ENCODE data around the gene MTUS2.

MTUS2 gene

DNA sequence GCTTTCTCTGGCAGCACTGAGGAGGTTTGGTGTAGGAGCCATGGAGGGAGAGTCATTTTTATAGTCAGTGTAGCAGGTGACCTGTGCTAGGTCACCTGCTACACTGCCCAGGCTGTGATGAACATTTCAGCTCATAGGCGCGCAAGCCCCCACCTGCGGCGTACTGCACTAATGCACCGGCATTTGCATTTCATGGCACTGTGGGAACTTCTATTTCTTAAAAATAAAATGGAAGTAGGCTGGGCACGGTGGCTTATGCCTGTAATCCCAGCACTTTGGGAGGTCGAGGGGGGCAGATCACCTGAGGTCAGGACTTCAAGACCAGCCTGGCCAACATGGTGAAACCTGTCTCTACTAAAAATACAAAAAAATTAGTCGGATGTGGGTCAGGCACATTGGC lies 674.4 kb downstream of the MTUS2 start:
- DNase-seq, result no peak

- no peak for DNase-seq
These were observed 676.1 kb downstream of the MTUS2 start for GRCh38 chr13:29496241-29496712.

DNA sequence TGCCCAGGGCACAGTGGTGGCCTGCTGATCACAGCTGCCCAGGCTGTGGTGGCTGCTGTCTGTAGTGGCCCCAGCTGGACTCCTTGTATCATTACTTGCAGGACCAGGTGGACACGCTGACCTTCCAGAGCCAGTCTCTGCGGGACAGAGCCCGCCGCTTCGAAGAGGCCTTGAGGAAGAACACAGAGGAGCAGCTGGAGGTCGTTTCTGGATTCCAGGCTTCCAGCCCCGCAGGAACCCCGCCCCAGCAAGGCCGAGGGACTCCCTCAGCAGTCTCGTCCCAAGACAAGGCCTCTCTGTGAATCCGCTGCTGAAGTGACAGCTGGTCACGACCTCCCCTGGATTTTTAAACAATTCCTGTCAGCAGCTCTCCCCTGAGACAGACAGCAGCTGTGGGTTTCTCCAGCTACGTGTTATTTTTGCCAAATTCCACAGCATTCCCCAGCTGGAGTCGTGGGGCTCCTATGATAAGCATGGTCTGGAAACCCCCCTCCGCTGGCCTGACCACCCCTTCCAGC lies 677.1 kb downstream of the MTUS2 start:
- DNase-seq, result no peak

- DNase-seq, result no peak
These were observed 678.4 kb downstream of the MTUS2 start for GRCh38 chr13:29498426-29499040.

DNA sequence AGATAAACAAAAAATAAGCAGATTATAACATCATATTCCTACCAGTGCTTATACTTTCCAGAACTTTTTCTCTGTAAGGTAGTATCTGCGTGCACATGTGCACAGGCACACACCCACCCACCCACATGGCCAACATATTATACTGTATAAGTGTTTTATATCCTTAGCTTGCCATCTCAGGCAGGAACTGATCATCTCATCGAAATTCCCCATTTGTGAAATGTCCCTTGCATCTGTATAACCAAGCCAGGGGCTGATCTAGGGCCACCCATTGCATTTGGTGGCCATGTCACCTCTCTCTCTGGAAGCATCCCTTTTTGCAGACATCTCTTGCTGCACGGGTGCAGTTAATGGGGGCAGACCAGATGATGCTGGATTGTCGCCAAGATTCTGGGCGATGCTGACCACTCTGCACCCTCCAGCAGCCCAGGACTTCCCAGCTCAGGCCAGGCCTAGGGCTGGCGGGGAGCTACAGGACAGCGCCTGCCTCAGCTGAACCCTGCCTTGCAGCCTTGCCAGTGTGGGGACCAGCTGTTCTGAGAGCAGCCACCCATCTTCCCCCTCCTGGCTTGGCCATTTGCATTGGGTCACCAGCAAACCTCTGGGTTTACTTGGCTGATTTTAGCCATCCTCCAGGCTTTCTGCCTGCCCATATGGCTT lies 679.5 kb downstream of the MTUS2 start:
- DNase-seq, result no peak

- DNase-seq, result no peak
These were observed 680.2 kb downstream of the MTUS2 start for GRCh38 chr13:29500386-29500785.

- no peak for DNase-seq
These were observed 681.5 kb downstream of the MTUS2 start for GRCh38 chr13:29501674-29502073.

DNA sequence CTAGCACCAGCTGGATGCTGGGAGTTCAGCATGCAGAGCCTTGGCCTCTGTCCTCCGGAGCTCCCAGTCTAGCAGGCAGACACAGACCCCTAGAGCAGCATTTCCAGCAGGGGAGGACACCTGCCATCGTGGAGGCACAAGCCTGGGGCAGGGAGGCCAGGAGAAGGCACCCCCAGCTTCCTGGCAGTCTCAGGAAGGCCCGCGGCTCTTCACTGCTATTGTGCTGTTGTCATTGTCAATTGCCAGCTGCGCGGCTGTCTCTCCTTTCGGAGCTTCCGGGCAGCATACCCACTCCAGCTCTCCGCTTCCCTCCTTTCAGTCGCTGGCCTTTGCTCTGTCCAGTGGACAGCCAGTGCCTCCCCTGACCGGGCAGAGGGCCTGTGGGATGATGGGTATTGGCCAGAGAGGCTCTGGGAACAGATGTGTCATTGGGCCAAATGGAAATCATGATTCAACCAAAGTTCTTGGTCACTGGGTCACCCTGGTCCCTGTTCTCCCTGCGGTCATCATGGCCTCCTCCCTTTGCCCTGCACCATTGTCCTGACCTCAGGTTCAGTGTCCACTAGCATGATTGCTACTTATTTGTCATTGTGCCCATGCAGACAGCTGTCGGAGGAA lies 682.4 kb downstream of the MTUS2 start:
- no peak for DNase-seq

GRCh38 chr13:29503041-29503837 lies 683.1 kb downstream of the MTUS2 start:
- DNase-seq, result no peak

- no peak for DNase-seq
These were observed 684.6 kb downstream of the MTUS2 start for GRCh38 chr13:29504691-29505090.

DNA sequence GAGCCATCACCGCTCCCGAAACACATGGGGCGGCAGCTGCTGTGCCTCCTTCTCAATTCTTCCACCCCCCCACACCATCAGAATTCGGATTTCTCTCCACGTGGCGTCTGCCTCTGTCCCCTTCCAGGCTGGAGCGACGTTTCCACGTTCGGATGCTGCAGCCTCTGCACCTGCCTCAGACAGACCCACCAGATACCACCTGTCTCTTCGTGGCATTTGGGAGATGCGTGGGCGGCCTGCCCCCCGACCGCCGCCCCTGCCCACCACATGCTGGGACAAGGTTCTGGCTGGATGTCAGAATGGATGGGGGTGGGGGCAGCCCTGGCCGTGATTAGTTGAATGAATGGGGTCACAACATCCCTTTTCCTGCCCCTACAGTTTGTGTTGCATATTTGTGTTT lies 685.4 kb downstream of the MTUS2 start:
- no peak for DNase-seq

- no peak for DNase-seq
These were observed 685.8 kb downstream of the MTUS2 start for GRCh38 chr13:29505950-29506349.

- DNase-seq, result peak; percentile 13
These were observed 687.2 kb downstream of the MTUS2 start for GRCh38 chr13:29507356-29507755.

DNA sequence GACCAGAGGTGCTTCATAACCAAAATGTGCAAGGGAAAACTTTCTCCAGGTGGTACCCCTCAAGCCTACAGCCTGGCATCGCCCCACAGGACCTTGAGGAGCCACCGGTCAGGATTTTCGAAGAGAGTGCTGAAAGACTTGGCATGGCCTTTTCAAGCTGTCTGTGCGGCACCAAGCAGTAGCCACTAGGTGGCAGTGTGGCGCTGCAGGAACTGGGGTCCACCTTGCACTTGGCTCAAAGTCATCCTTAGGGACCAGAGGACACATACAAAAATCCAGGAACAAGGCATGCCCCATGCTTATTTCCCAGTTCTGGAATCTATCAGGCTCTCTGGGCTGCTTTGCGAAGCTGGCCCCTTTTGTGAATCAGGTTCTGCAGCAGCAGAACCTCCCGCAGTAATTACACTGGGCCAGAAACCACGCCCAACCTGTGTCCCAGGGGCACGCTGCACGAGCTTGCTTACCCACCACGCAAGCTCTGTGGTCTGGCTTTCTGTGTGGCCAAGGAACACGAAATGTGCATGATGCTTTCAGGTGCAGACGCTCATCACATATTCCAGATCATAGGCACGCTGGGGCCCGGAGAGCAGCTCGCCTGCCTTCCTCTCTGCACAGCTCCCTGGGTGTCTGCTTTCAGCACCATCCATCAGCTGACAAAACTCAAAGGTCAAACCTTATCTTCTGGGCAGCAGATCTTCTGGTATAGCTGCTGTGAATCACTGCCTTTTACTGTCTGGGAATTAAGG lies 688.2 kb downstream of the MTUS2 start:
- peak; percentile 15 for DNase-seq

DNA sequence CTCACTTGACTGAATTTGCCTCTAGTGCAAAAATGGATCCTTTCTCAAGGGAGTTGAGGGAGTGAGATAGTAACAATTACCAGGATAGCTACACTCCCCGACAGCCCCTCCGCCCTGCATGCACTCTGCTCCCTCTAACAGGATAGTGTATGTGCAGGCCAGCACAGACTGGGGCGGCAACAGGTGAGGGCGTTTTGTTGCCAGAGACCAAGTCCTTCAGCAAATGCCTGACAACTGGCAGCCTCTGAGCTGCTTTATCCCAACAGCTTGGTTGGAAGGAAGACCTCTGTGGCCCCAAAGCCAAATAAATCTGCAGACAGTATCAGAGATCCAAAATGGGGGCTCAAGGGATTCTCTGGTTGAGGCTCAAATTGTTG lies 688.7 kb downstream of the MTUS2 start:
- no peak for DNase-seq

GRCh38 chr13:29509999-29510589 lies 690.0 kb downstream of the MTUS2 start:
- DNase-seq, result no peak

GRCh38 chr13:29510651-29511084 lies 690.5 kb downstream of the MTUS2 start:
- no peak for DNase-seq

DNA sequence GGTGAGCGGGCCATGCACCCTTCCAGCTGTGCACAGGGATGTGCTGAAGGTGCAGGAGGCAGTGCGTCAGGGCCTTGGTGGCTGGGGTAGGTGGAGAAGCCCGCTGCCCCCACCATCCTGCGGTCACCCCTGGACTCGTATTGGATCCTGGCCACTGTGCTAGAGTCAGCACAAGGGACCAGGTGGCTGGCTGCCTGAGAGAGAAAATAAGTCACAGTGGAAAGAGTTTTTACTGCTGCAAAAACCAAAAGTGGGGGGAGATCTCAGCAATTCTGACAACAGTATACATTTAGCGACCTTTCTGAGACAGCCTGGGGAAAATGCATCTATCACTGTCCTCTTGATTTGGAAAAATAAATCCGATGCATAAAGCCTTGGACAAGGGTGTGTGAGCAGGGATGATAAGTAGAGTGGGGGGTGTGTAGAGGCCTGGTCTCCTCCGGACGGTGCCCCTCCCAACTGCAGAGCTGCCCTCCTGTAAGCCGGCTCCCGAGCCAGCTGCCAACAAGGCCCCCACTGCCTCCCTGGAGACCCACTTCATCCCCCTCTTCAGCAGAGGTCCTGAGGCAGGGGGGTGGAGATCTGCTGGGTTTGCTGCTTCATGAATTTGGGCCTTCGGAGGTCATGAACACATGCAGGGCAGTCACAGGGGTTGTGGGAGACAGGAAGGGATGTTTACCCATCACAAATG lies 691.1 kb downstream of the MTUS2 start:
- no peak for DNase-seq

GRCh38 chr13:29511980-29512379 lies 691.8 kb downstream of the MTUS2 start:
- no peak for DNase-seq

- no peak for DNase-seq
These were observed 693.2 kb downstream of the MTUS2 start for GRCh38 chr13:29513002-29513980.

Measured in NCI-H2171 (cell line).